ENCODE data around the gene EHMT1.
A peak's percentile ranks its signal among the peaks of the same experiment; 100 is the strongest.
"Not testable (repeated sequence)": the region's sequence is repeated elsewhere in the genome, so short reads cannot be mapped to it uniquely, and the experiment has no call there.

EHMT1 gene

DNA sequence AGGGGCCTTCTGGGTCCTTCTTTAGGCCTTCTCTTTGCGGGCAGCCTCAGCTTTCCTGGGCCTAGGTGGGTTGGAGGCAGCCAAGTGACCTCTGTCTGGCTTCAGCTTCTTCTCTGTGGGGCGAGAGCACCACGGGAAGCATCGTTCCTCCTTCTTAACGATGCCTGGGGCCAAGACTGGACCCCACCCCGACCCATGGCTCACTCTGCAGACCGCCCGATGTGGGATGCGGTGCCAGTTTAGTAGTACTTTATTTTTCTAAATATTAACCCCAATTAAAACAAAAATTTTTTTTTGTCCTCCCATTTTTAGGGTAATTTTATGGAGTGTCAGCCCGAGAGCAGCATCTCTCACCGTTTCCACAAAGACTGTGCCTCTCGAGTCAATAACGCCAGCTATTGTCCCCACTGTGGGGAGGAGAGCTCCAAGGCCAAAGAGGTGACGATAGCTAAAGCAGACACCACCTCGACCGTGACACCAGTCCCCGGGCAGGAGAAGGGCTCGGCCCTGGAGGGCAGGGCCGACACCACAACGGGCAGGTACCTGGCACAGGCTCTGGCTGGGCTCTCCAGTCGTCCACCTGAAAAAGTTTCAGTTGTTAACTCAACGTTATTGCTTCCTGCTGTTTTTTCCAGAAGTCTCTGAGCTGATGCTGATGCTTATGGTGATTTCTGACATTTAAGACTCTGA lies 157.6 kb downstream of the EHMT1 start:
- Histone ChIP-seq H3K4me3 (ENCODE audit: control insufficient read depth in 1 of 7, extremely low read depth in 1 of 7, insufficient read depth in 4 of 7, low read depth in 2 of 7, low read length in 6 of 7) (no peak overlapping the region), H3K4me1 (ENCODE audit: control extremely low read depth in 1 of 4, control insufficient read depth in 4 of 4, insufficient read depth in 4 of 4, low read length in 3 of 4) (no peaks in the 10 kb centered on the region), H3K9me3 (ENCODE audit: control extremely low read depth in 1 of 5, control insufficient read depth in 4 of 5, insufficient read depth in 2 of 5, low read depth in 1 of 5, low read length in 4 of 5) (no peaks in the 10 kb centered on the region), H3K27ac (ENCODE audit: insufficient read depth in 1 of 2, low read depth in 1 of 2, low read length in 2 of 2, poor library complexity in 1 of 2, severe bottlenecking in 2 of 2) (no peak overlapping the region), H3K36me3 (ENCODE audit: control insufficient read depth in 4 of 4, insufficient read depth in 4 of 4, low read length in 3 of 4) (peaks cover 17 to 84% (median 57%) of the 10 kb centered on the region in 4 experiments), H3K27me3 (replicated peaks in 2 of 5; ENCODE audit: control insufficient read depth in 4 of 5, insufficient read depth in 5 of 5, low read length in 4 of 5) (no peaks in the 10 kb centered on the region)
- no peak for DNase-seq
- WGBS (ENCODE audit: insufficient coverage) = 98% methylated on average over 16 of the region's 22 CpGs
- CTCF ChIA-PET = interaction anchor here (1.3 kb wide), 1 partner anchor 18 kb away, joined by 3 read pairs; no protein-coding TSS in a partner anchor
- POLR2A ChIA-PET = no interaction called here

DNA sequence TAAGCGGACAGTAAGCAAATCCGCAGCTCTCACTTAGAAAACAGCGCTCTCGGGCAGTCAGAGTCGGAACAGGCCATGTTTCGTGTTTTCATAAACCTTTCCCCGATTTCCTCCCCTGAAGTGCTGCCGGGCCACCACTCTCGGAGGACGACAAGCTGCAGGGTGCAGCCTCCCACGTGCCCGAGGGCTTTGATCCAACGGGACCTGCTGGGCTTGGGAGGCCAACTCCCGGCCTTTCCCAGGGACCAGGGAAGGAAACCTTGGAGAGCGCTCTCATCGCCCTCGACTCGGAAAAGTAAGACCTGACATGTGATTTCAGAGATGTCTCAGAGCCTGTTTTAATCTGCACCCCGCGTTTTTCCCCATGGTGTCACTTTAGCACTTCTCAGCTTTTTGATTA lies 159.0 kb downstream of the EHMT1 start:
- Histone ChIP-seq H3K4me1 (ENCODE audit: control extremely low read depth in 1 of 4, control insufficient read depth in 4 of 4, insufficient read depth in 4 of 4, low read length in 3 of 4) (no peaks in the 10 kb centered on the region), H3K4me3 (ENCODE audit: control insufficient read depth in 1 of 7, extremely low read depth in 1 of 7, insufficient read depth in 4 of 7, low read depth in 2 of 7, low read length in 6 of 7) (no peak overlapping the region), H3K9me3 (ENCODE audit: control extremely low read depth in 1 of 5, control insufficient read depth in 4 of 5, insufficient read depth in 2 of 5, low read depth in 1 of 5, low read length in 4 of 5) (no peaks in the 10 kb centered on the region), H3K27me3 (replicated peaks in 2 of 5; ENCODE audit: control insufficient read depth in 4 of 5, insufficient read depth in 5 of 5, low read length in 4 of 5) (no peaks in the 10 kb centered on the region), H3K36me3 (ENCODE audit: control insufficient read depth in 4 of 4, insufficient read depth in 4 of 4, low read length in 3 of 4) (peaks cover 14 to 88% (median 65%) of the 10 kb centered on the region in 4 experiments), H3K27ac (ENCODE audit: insufficient read depth in 1 of 2, low read depth in 1 of 2, low read length in 2 of 2, poor library complexity in 1 of 2, severe bottlenecking in 2 of 2) (no peak overlapping the region)
- DNase-seq = no peak
- POLR2A ChIA-PET = interaction anchor here (0.6 kb wide), 1 partner anchor 13 kb away, joined by 3 read pairs; no protein-coding TSS in a partner anchor
- CTCF ChIA-PET = interaction anchor here (1.3 kb wide), 1 partner anchor 19 kb away, joined by 3 read pairs; no protein-coding TSS in a partner anchor
- WGBS (ENCODE audit: insufficient coverage) = 99% methylated on average over 18 of the region's 20 CpGs

DNA sequence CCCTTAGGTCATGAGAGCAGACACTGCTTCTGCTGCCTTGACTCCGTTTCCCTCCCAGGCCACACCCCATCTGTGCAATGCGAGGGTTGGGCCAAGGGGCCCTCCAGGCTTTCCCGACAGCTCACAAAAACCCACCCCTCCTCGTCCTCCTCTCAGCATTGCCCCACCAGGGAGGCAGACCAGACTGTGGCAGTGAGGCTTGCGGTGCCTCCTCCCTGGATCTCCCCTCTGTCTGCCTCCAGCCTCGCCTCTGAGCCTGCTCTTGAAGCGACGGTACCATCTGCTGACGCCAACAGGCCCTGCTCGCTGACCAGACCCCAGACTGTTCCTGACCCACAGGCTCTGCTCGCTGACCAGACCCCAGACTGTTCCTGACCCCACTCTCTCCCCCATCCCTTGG lies 159.5 kb downstream of the EHMT1 start:
- Histone ChIP-seq H3K4me1 (ENCODE audit: control extremely low read depth in 1 of 4, control insufficient read depth in 4 of 4, insufficient read depth in 4 of 4, low read length in 3 of 4) (no peaks in the 10 kb centered on the region), H3K4me3 (ENCODE audit: control insufficient read depth in 1 of 7, extremely low read depth in 1 of 7, insufficient read depth in 4 of 7, low read depth in 2 of 7, low read length in 6 of 7) (no peak overlapping the region), H3K36me3 (ENCODE audit: control insufficient read depth in 4 of 4, insufficient read depth in 4 of 4, low read length in 3 of 4) (peaks cover 17 to 88% (median 67%) of the 10 kb centered on the region in 4 experiments), H3K9me3 (ENCODE audit: control extremely low read depth in 1 of 5, control insufficient read depth in 4 of 5, insufficient read depth in 2 of 5, low read depth in 1 of 5, low read length in 4 of 5) (no peaks in the 10 kb centered on the region), H3K27ac (ENCODE audit: insufficient read depth in 1 of 2, low read depth in 1 of 2, low read length in 2 of 2, poor library complexity in 1 of 2, severe bottlenecking in 2 of 2) (peak overlapping the region in 1 of 2 experiments; percentile 5), H3K27me3 (replicated peaks in 2 of 5; ENCODE audit: control insufficient read depth in 4 of 5, insufficient read depth in 5 of 5, low read length in 4 of 5) (no peaks in the 10 kb centered on the region)
- 98% methylated on average over 10 of the region's 11 CpGs for WGBS (ENCODE audit: insufficient coverage)
- ChIA-PET CTCF (interaction anchor here (1.6 kb wide), 1 partner anchor 13 kb away, joined by 4 read pairs; no protein-coding TSS in a partner anchor), POLR2A (no interaction called here)
- no peak for DNase-seq

DNA sequence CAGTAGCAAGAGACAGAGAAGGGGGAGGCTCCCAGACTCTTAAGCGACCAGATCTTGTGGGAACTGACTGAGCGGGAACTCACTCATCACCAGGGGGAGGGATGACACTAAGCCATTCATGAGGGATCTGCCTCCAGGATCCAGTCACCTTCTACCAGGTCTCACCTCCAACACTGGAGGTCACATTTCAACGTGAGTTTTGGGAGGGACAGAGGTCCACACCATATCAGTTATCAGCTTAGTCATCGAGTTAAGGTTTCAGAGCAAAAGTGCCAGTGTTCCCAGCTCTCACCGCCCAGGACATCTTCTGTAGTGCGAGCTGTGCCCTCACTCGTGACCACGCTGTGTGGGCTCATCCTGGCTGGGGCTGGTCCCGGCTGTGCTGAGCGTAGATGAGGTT lies 160.1 kb downstream of the EHMT1 start:
- Histone ChIP-seq H3K27me3 (replicated peaks in 2 of 5; ENCODE audit: control insufficient read depth in 4 of 5, insufficient read depth in 5 of 5, low read length in 4 of 5) (no peaks in the 10 kb centered on the region), H3K36me3 (ENCODE audit: control insufficient read depth in 4 of 4, insufficient read depth in 4 of 4, low read length in 3 of 4) (peaks cover 14 to 88% (median 67%) of the 10 kb centered on the region in 4 experiments), H3K4me1 (ENCODE audit: control extremely low read depth in 1 of 4, control insufficient read depth in 4 of 4, insufficient read depth in 4 of 4, low read length in 3 of 4) (no peaks in the 10 kb centered on the region), H3K27ac (ENCODE audit: insufficient read depth in 1 of 2, low read depth in 1 of 2, low read length in 2 of 2, poor library complexity in 1 of 2, severe bottlenecking in 2 of 2) (no peak overlapping the region), H3K4me3 (ENCODE audit: control insufficient read depth in 1 of 7, extremely low read depth in 1 of 7, insufficient read depth in 4 of 7, low read depth in 2 of 7, low read length in 6 of 7) (no peak overlapping the region), H3K9me3 (ENCODE audit: control extremely low read depth in 1 of 5, control insufficient read depth in 4 of 5, insufficient read depth in 2 of 5, low read depth in 1 of 5, low read length in 4 of 5) (no peaks in the 10 kb centered on the region)
- ChIA-PET CTCF (interaction anchor here (1.6 kb wide), 1 partner anchor 13 kb away, joined by 4 read pairs; no protein-coding TSS in a partner anchor), POLR2A (no interaction called here)
- no peak for DNase-seq
- WGBS (ENCODE audit: insufficient coverage) = 98% methylated on average over 10 of the region's 10 CpGs

DNA sequence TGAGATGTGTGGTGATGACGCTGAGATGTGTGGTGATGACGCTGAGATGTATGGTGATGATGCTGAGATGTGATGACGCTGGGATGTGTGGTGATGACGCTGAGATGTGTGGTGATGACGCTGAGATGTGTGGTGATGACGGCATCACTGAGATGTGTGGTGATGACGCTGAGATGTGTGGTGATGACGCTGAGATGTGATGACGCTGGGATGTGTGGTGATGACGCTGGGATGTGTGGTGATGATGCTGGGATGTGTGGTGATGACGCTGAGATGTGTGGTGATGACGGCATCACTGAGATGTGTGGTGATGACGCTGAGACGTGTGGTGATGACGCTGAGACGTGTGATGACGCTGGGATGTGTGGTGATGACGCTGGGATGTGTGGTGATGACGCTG lies 161.2 kb downstream of the EHMT1 start:
- DNase-seq; H3K4me3 ChIP-seq (ENCODE audit: control insufficient read depth in 1 of 7, extremely low read depth in 1 of 7, insufficient read depth in 4 of 7, low read depth in 2 of 7, low read length in 6 of 7); H3K27ac ChIP-seq (ENCODE audit: insufficient read depth in 1 of 2, low read depth in 1 of 2, low read length in 2 of 2, poor library complexity in 1 of 2, severe bottlenecking in 2 of 2); CTCF ChIA-PET; H3K27me3 ChIP-seq (replicated peaks in 2 of 5; ENCODE audit: control insufficient read depth in 4 of 5, insufficient read depth in 5 of 5, low read length in 4 of 5); H3K4me1 ChIP-seq (ENCODE audit: control extremely low read depth in 1 of 4, control insufficient read depth in 4 of 4, insufficient read depth in 4 of 4, low read length in 3 of 4); H3K9me3 ChIP-seq (ENCODE audit: control extremely low read depth in 1 of 5, control insufficient read depth in 4 of 5, insufficient read depth in 2 of 5, low read depth in 1 of 5, low read length in 4 of 5): not testable (repeated sequence)
- POLR2A ChIA-PET = interaction anchor here (0.6 kb wide), 1 partner anchor 60 kb away, joined by 3 read pairs; no protein-coding TSS in a partner anchor
- peaks cover 12 to 91% (median 69%) of the 10 kb centered on the region in 4 experiments for H3K36me3 ChIP-seq (ENCODE audit: control insufficient read depth in 4 of 4, insufficient read depth in 4 of 4, low read length in 3 of 4)
- 100% methylated on average over 5 of the region's 19 CpGs for WGBS (ENCODE audit: insufficient coverage)

DNA sequence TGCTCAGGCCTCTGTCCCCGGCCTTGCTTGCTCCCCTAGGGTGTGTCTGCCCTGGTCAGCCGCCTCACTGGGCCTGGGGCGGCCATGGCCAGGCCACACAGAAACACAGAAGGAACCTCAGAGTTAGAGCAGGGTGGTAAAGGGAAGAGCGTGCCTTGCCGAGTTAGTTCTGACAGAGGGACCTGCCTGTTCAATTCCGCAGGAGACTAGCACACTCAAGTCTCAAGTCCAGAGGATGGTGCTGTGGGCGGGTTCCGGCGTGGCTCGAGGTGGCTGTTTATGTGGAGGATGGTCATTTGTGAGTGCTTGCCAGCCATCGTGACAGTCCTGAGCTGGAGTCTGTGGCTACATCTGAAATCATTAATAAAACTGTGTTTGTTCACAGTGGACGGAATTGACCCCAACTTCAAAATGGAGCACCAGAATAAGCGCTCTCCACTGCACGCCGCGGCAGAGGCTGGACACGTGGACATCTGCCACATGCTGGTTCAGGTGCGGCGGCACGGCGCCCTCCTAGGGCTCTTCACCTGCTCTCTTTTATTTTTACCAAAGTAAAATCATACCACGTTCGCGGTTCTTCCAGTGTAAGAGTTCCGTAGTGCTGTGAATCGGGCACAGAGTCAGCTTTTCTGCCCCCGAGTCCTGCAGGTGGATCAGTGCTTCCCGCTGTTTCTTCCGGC lies 163.2 kb downstream of the EHMT1 start:
- DNase-seq = no peak
- no peaks in the 10 kb centered on the region for H3K9me3 ChIP-seq (ENCODE audit: control extremely low read depth in 1 of 5, control insufficient read depth in 4 of 5, insufficient read depth in 2 of 5, low read depth in 1 of 5, low read length in 4 of 5)
- ChIA-PET CTCF (no interaction called here), POLR2A (no interaction called here)
- WGBS (ENCODE audit: insufficient coverage) = 99% methylated on average over 27 of the region's 29 CpGs
- peaks cover 14 to 88% (median 68%) of the 10 kb centered on the region in 4 experiments for H3K36me3 ChIP-seq (ENCODE audit: control insufficient read depth in 4 of 4, insufficient read depth in 4 of 4, low read length in 3 of 4)
- no peak overlapping the region for H3K4me3 ChIP-seq (ENCODE audit: control insufficient read depth in 1 of 7, extremely low read depth in 1 of 7, insufficient read depth in 4 of 7, low read depth in 2 of 7, low read length in 6 of 7)
- H3K27me3 ChIP-seq (replicated peaks in 2 of 5; ENCODE audit: control insufficient read depth in 4 of 5, insufficient read depth in 5 of 5, low read length in 4 of 5) = no peaks in the 10 kb centered on the region
- no peak overlapping the region for H3K27ac ChIP-seq (ENCODE audit: insufficient read depth in 1 of 2, low read depth in 1 of 2, low read length in 2 of 2, poor library complexity in 1 of 2, severe bottlenecking in 2 of 2)
- H3K4me1 ChIP-seq (ENCODE audit: control extremely low read depth in 1 of 4, control insufficient read depth in 4 of 4, insufficient read depth in 4 of 4, low read length in 3 of 4) = peaks cover 0 to 9% (median 0%) of the 10 kb centered on the region in 4 experiments

DNA sequence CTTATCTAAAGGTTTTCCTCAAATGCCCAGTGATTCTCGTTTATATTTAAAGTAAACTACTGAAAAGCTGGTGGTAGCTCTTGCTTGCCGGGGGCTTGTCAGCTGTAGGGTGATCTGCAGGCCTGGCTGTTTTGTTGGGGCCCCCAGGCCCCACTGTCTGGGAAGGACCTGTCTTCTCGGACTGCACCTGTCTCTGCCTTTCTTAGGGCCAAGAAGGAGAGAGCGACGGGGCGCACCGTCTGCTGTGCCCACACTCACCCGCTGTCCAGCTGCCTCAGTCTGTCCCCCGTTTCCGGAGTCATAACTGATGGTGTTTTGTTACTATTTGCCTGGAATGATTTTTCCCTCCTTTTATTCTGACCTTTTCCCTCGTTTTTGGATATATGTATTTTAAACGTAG lies 164.7 kb downstream of the EHMT1 start:
- Histone ChIP-seq H3K9me3 (ENCODE audit: control extremely low read depth in 1 of 5, control insufficient read depth in 4 of 5, insufficient read depth in 2 of 5, low read depth in 1 of 5, low read length in 4 of 5) (no peaks in the 10 kb centered on the region), H3K4me3 (ENCODE audit: control insufficient read depth in 1 of 7, extremely low read depth in 1 of 7, insufficient read depth in 4 of 7, low read depth in 2 of 7, low read length in 6 of 7) (no peak overlapping the region), H3K27ac (ENCODE audit: insufficient read depth in 1 of 2, low read depth in 1 of 2, low read length in 2 of 2, poor library complexity in 1 of 2, severe bottlenecking in 2 of 2) (no peak overlapping the region), H3K27me3 (replicated peaks in 2 of 5; ENCODE audit: control insufficient read depth in 4 of 5, insufficient read depth in 5 of 5, low read length in 4 of 5) (no peaks in the 10 kb centered on the region), H3K36me3 (ENCODE audit: control insufficient read depth in 4 of 4, insufficient read depth in 4 of 4, low read length in 3 of 4) (peaks cover 13 to 85% (median 62%) of the 10 kb centered on the region in 4 experiments), H3K4me1 (ENCODE audit: control extremely low read depth in 1 of 4, control insufficient read depth in 4 of 4, insufficient read depth in 4 of 4, low read length in 3 of 4) (peaks cover 0 to 9% (median 0%) of the 10 kb centered on the region in 4 experiments)
- WGBS (ENCODE audit: insufficient coverage) = 100% methylated on average over 2 of the region's 12 CpGs
- POLR2A ChIA-PET = no interaction called here
- no peak for DNase-seq
- CTCF ChIA-PET = no interaction called here
